A673 (cell line): ENCODE data around the gene LRRC47. TPM values are rescaled to one million over a fixed set of nuclear protein-coding genes. Genes with fewer than 3 reads are reported as not detected.

Source experiments
- BruUV-seq: library from RNA; stranded (reverse); fragments of 400-500 nt; replicated peaks from 2 replicates; lab custom pipeline; 2021; lab: Mats Ljungman, UMichigan
- CTCF ChIA-PET: fragments of 300-600 bp; sonication (Branson Sonifier 250); formaldehyde crosslinking; loops from one replicate; lab custom pipeline; 2022; ENCODE audit warnings: antibody characterized with exemption; lab: Charles Lee
- POLR2A ChIA-PET: fragments of 300-600 bp; sonication (Branson Sonifier 250); formaldehyde crosslinking; loops from one replicate; lab custom pipeline; 2022; ENCODE audit warnings: antibody characterized with exemption; ENCODE audit not compliant: low non-redundant PET; lab: Charles Lee
- DNase-seq: peaks from one replicate; pipeline ENCODE4 v3.0.0-alpha.2; 2015; ENCODE audit warnings: low spot score
- H3K27ac ChIP-seq: fragments of 200-600 bp; sonication (generic); 2 replicates; pipeline ENCODE4 v1.5.1; 2016; ENCODE audit warnings: mixed run types, low read depth, mild to moderate bottlenecking, mixed read lengths, antibody characterized with exemption, low read length; ENCODE audit not compliant: poor library complexity, severe bottlenecking
- H3K27me3 ChIP-seq: fragments of 200-600 bp; sonication (generic); replicated peaks from 2 replicates; pipeline ENCODE4 v1.6.1; 2017; ENCODE audit warnings: mixed run types, low read depth, mild to moderate bottlenecking, mixed read lengths, antibody characterized with exemption, low read length; ENCODE audit not compliant: insufficient read depth, poor library complexity
- H3K36me3 ChIP-seq: fragments of 200-600 bp; sonication (generic); 2 replicates; pipeline ENCODE4 v1.6.1; 2016; ENCODE audit warnings: mixed run types, mild to moderate bottlenecking, mixed read lengths, antibody characterized with exemption, low read length; ENCODE audit not compliant: insufficient read depth, poor library complexity, severe bottlenecking
- H3K4me1 ChIP-seq: fragments of 200-600 bp; sonication (generic); 2 replicates; pipeline ENCODE4 v1.6.1; 2017; ENCODE audit warnings: mixed run types, mild to moderate bottlenecking, mixed read lengths, antibody characterized with exemption, low read length; ENCODE audit not compliant: insufficient read depth, poor library complexity, severe bottlenecking
- H3K4me3 ChIP-seq: fragments of 200-600 bp; sonication (generic); 2 replicates; pipeline ENCODE4 v1.5.1; 2016; ENCODE audit warnings: low read depth, mixed run types, mild to moderate bottlenecking, mixed read lengths, low read length; ENCODE audit not compliant: poor library complexity, severe bottlenecking
- H3K9me3 ChIP-seq: fragments of 200-600 bp; sonication (generic); 2 replicates; pipeline ENCODE4 v1.6.1; 2016; ENCODE audit warnings: mixed run types, low read depth, mild to moderate bottlenecking, mixed read lengths, antibody characterized with exemption, low read length; ENCODE audit not compliant: poor library complexity, severe bottlenecking
- EZH2 ChIP-seq: fragments of 200-600 bp; sonication (generic); IDR thresholded peaks from 2 replicates; pipeline ENCODE4 v1.6.1; 2017; ENCODE audit warnings: borderline replicate concordance, low read depth, mild to moderate bottlenecking, mixed read lengths, antibody characterized with exemption, low read length; ENCODE audit not compliant: poor library complexity, severe bottlenecking
- intact Hi-C: fragments of 100-400 bp; cut with micrococcal nuclease; formaldehyde crosslinking; loops from one replicate; pipeline ENCODE4 v1.10.0; 2022; ENCODE audit not compliant: unreplicated experiment
- total RNA-seq: library from RNA; stranded (reverse); gene quantifications from 2 replicates; pipeline ENCODE4 v1.2.3, GENCODE V29; 2021
- TF ChIP-seq, protein P1 (sequence below): fragments of 300-800, 200-600 bp; sonication (generic); conservative IDR thresholded peaks from 2 replicates; pipeline ENCODE4 v1.5.1; 2017; ENCODE audit warnings: low read depth, mild to moderate bottlenecking, antibody characterized with exemption, low read length, moderate library complexity, mixed read lengths

The LRRC47 gene
- total RNA-seq, 1 experiment from 2014 or later = 86.7 TPM

GRCh38 chr1:3836421-3836820, 40.1 kb upstream of the LRRC47 start:
- Histone ChIP-seq H3K9me3 (no peaks in the 10 kb centered on the region), H3K4me3 (no peak overlapping the region), H3K27me3 (no peaks in the 10 kb centered on the region), H3K27ac (no peak overlapping the region), H3K36me3 (peaks cover 9% of the 10 kb centered on the region), H3K4me1 (no peaks in the 10 kb centered on the region)
- CTCF ChIA-PET = no interaction called here
- no peak for TF ChIP-seq EZH2
- TF ChIP-seq, protein P1, sequence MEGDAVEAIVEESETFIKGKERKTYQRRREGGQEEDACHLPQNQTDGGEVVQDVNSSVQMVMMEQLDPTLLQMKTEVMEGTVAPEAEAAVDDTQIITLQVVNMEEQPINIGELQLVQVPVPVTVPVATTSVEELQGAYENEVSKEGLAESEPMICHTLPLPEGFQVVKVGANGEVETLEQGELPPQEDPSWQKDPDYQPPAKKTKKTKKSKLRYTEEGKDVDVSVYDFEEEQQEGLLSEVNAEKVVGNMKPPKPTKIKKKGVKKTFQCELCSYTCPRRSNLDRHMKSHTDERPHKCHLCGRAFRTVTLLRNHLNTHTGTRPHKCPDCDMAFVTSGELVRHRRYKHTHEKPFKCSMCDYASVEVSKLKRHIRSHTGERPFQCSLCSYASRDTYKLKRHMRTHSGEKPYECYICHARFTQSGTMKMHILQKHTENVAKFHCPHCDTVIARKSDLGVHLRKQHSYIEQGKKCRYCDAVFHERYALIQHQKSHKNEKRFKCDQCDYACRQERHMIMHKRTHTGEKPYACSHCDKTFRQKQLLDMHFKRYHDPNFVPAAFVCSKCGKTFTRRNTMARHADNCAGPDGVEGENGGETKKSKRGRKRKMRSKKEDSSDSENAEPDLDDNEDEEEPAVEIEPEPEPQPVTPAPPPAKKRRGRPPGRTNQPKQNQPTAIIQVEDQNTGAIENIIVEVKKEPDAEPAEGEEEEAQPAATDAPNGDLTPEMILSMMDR = no peak
- no TSS peak for BruUV-seq
- POLR2A ChIA-PET = no interaction called here
- no peak for DNase-seq
- intact Hi-C loops = no loop called here

- H3K27me3 ChIP-seq = no peaks in the 10 kb centered on the region
- TF ChIP-seq, protein P1 = no peak
- no peak for TF ChIP-seq EZH2
- no TSS peak for BruUV-seq
- ChIA-PET CTCF (no interaction called here), POLR2A (no interaction called here)
- peaks cover 9% of the 10 kb centered on the region for H3K36me3 ChIP-seq
- H3K4me3 ChIP-seq = no peak overlapping the region
- H3K4me1 ChIP-seq = no peaks in the 10 kb centered on the region
- no peak for DNase-seq
- H3K27ac ChIP-seq = no peak overlapping the region
- H3K9me3 ChIP-seq = no peaks in the 10 kb centered on the region
- intact Hi-C loops = no loop called here
Observed at GRCh38 chr1:3834701-3835100, 38.4 kb upstream of the LRRC47 start.

DNA sequence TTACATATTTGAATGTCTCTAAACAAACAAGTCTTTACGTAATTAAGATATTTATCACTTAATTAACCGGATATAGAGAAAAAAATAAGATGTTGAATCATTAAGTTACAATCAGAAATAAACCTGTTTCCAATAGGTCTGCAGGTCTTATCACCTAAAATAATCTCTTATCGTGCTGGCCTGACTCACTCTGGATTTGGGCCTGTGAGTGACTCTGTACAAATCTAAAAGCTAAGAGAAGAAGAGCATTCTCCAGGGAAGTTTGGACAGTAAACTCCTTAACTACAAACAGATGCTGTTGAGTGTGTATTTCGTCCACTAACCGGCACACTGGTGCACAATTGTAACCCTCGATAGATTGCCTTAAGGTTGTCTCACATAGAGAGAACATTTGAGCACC, 35.4 kb upstream of the LRRC47 start:
- Histone ChIP-seq H3K4me3 (no peak overlapping the region), H3K36me3 (peaks cover 8% of the 10 kb centered on the region), H3K27ac (no peak overlapping the region), H3K27me3 (no peaks in the 10 kb centered on the region), H3K9me3 (no peaks in the 10 kb centered on the region), H3K4me1 (no peaks in the 10 kb centered on the region)
- no peak for DNase-seq
- ChIA-PET POLR2A (no interaction called here), CTCF (no interaction called here)
- TF ChIP-seq EZH2 = no peak
- TF ChIP-seq, protein P1 = no peak
- intact Hi-C loops = no loop called here
- BruUV-seq = no TSS peak
